SIG-M5 treated with dmso at 0.1 percent for 504 hours (cell line): Measurements from ENCODE around the gene DLG1.
"Not testable (repeated sequence)": the region's sequence is repeated elsewhere in the genome, so short reads cannot be mapped to it uniquely, and the experiment has no call there.

ENCODE experiments used
- DNase-seq: peaks from one replicate; lab custom pipeline; 2025; ENCODE audit not compliant: unreplicated experiment; lab: John Stamatoyannopoulos, UW

DLG1 gene

GRCh38 chr3:197292083-197292646 lies 6.2 kb downstream of the DLG1 start:
- no peak for DNase-seq

GRCh38 chr3:197289726-197290125 lies 8.7 kb downstream of the DLG1 start:
- DNase-seq = no peak

GRCh38 chr3:197286678-197287077 lies 11.7 kb downstream of the DLG1 start:
- no peak for DNase-seq

- DNase-seq = no peak
These were observed 12.9 kb downstream of the DLG1 start for GRCh38 chr3:197285557-197285956.

GRCh38 chr3:197283045-197283444 lies 15.4 kb downstream of the DLG1 start:
- no peak for DNase-seq

GRCh38 chr3:197281849-197282248 lies 16.6 kb downstream of the DLG1 start:
- DNase-seq = no peak

GRCh38 chr3:197280156-197280555 lies 18.3 kb downstream of the DLG1 start:
- DNase-seq = no peak

GRCh38 chr3:197278933-197279332 lies 19.5 kb downstream of the DLG1 start:
- DNase-seq = no peak

- not testable (repeated sequence) for DNase-seq
These were observed 21.6 kb downstream of the DLG1 start for GRCh38 chr3:197276808-197277207.

GRCh38 chr3:197270558-197271317 lies 27.7 kb downstream of the DLG1 start:
- DNase-seq = no peak

GRCh38 chr3:197269024-197269423 lies 29.4 kb downstream of the DLG1 start:
- DNase-seq = no peak

GRCh38 chr3:197268294-197268693 lies 30.1 kb downstream of the DLG1 start:
- no peak for DNase-seq

- no peak for DNase-seq
These were observed 32.1 kb downstream of the DLG1 start for GRCh38 chr3:197266331-197266730.

GRCh38 chr3:197262709-197263108 lies 35.7 kb downstream of the DLG1 start:
- DNase-seq = no peak

- DNase-seq = no peak
These were observed 37.3 kb downstream of the DLG1 start for GRCh38 chr3:197261164-197261509.

GRCh38 chr3:197260491-197261163 lies 37.8 kb downstream of the DLG1 start:
- DNase-seq = no peak

GRCh38 chr3:197259096-197259495 lies 39.3 kb downstream of the DLG1 start:
- no peak for DNase-seq

- DNase-seq = no peak
These were observed 40.1 kb downstream of the DLG1 start for GRCh38 chr3:197258168-197258755.

GRCh38 chr3:197257711-197258110 lies 40.7 kb downstream of the DLG1 start:
- DNase-seq = no peak

- DNase-seq = peak; percentile 7
These were observed 41.5 kb downstream of the DLG1 start for GRCh38 chr3:197256836-197257444.

- no peak for DNase-seq
These were observed 42.3 kb downstream of the DLG1 start for GRCh38 chr3:197256104-197256503.
